Activated CD4-positive, alpha-beta T cell treated with anti-CD3 and anti-CD28 coated beads, Interleukin-2, Interleukin-4, amounts not matched to agents 100 ng/mL and 50 ng/mL, durations not matched to agents 16 hours and 8 hours (primary cell): ENCODE results near the gene BCAS1.
A peak's percentile ranks its signal among the peaks of the same experiment; 100 is the strongest.

Experiments used
- DNase-seq: peaks from one replicate; pipeline ENCODE4 v3.0.0-alpha.2; 2020; ENCODE audit warnings: low spot score

The BCAS1 gene

DNA sequence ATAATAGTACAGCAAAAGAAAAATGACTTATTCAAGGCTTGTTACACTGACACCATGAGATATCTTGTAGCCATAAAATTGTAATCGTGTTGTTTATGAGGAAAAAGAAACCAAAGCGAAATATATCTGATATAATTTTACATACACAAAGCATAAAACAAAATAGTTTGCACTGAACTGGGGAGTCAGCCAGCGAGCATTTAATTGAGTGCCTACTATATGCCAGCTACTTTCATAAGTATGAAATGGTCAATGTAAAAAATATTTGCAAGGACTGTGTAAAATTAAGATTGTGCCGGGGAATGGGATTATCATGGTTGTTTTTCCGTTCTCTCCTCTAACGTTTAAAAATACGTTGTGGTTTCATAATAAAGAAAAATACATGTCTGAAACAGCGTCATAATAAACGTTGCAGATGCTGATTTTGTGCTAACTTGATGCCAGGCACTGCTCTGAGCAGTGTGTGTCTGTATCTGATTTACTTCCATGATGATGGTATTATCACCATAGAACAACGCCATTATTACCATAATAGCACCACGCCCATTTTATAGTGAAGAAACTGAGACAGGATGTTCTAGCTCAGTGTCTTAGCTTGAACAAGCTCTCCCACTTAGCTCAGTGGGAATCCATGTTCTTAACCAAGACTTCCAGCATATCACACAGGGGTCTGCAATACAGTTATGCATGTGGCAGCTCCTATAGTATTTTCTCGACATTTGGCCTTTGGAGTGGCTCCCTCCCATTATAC is 144.6 kb downstream of the BCAS1 start:
- DNase-seq, result no peak

- no peak for DNase-seq
Measured at GRCh38 chr20:53923566-53924369, 146.6 kb downstream of the BCAS1 start.

DNA sequence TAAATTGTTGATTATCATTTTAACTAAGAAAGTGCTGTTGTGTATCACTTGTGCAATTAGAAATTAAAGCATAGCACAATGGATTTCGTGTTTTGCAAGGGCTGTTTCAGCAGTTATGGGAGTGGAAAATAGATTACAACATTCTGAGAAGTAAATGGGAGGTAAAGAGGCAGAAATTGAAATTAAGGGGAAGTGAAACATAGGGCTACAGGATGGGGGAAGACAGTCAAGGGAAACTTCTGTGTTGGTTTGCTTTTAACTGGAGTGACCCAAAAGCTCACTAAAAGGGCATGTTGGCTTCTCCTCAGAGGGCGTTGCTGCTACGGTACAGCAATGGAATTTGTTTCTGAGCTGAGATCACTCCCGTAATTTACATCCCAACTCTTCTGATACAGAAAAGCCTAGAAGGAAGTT is 147.5 kb downstream of the BCAS1 start:
- no peak for DNase-seq

DNA sequence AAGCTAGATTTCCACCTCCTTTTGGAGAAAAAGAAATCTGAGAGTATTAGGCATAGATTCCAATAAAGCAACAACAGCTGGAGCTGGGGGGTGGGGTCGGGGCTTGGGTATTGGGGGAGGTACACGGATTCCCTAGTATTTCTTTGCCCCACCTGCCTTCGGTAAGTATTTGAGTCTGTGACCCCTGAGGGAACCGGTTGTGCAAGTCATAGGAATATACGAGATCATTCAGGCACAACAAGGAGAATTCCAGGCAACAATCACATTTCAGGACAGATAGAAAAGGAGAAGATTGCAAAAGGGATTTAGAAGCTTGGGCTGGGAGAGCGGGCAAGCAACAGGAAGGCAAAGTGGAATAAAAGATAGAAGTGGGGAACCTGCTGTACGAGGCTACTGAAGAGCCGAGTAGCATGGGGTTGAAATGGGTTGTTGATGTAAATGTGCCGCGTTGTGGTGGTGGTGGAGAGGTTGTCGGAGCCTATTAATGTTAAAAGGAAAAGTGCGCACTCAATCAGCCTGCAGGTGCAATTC is 148.9 kb downstream of the BCAS1 start:
- no peak for DNase-seq

- DNase-seq, result no peak
Measured at GRCh38 chr20:53920647-53921245, 149.6 kb downstream of the BCAS1 start.

DNA sequence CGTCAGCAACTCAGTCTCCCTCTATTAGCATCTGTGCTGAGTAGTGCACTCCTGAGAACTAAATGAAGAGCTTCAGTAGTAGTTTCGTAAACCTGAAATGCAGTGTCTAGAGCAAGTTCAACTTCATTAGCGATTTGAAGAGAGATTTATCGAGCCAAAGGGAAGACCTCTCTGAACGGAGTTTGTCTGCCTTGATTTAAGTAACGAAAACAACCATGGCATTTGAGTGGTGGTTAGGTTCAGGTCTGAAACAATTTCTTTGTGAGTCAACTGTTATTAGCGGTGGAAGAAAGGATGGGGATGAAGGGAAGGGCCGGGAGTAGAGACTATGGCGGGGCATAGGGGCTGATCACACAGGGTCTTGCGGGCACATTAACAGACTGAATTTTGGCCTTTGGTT is 150.5 kb downstream of the BCAS1 start:
- no peak for DNase-seq

GRCh38 chr20:53918949-53919361 is 151.4 kb downstream of the BCAS1 start:
- DNase-seq, result no peak

DNA sequence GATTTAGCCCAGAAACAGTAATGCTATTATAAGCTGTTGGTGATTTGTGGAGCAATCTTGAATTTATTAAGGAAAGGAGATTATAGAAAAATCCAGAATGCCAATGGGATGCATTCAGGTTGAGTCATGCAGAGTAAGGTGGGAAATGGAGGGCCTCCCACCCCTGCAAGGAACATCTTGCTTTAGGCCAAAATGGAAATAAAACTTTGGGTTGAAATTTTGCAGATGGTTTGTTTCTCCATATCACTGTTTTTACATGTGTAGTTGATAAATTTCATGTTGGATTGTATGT is 152.4 kb downstream of the BCAS1 start:
- no peak for DNase-seq

DNA sequence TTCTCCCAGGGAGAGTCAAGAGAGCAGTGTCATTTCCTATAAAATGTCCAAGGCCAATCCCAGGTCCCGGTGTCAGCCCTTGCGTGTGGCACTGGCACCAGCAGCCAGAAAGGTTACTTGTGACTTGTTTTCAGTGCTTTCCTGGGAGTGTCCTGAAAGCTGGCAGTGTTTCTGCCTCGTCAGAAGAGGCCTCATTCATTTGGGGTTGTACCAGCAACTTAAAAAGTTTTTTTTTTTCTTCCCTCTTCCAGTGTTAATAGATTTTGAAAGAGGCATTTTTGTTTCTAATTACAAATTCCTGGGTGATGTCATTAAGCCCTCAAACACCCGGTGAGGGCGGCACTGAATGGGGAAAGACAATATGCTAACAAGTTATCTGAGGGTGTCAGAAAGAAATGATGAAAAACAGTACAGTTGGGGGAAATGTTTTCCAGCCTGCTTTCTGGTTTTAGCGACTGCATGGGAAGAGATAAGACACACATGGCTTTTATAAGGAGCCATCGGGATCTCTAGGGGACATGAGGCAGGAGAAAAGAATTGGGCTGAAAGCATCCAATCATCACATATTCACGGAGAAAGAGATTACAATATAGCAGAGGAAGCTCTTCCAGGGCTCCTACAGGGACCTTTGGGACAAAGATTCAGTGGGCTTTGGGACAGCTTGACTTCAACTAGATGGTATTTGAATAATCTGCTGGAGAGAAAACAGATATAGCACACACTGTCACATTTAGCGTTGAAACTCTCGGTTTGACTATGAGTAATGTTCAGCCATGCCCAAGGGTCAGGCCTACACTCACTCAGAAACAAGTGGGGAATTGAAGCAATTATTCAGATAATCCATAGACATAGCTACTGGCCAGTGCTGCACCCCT is 153.0 kb downstream of the BCAS1 start:
- DNase-seq, result peak; percentile 61

- no peak for DNase-seq
Measured at GRCh38 chr20:53916173-53916512, 154.3 kb downstream of the BCAS1 start.

GRCh38 chr20:53915446-53916172 is 154.8 kb downstream of the BCAS1 start:
- peak; percentile 97 for DNase-seq

GRCh38 chr20:53914781-53915445 is 155.5 kb downstream of the BCAS1 start:
- DNase-seq, result no peak

DNA sequence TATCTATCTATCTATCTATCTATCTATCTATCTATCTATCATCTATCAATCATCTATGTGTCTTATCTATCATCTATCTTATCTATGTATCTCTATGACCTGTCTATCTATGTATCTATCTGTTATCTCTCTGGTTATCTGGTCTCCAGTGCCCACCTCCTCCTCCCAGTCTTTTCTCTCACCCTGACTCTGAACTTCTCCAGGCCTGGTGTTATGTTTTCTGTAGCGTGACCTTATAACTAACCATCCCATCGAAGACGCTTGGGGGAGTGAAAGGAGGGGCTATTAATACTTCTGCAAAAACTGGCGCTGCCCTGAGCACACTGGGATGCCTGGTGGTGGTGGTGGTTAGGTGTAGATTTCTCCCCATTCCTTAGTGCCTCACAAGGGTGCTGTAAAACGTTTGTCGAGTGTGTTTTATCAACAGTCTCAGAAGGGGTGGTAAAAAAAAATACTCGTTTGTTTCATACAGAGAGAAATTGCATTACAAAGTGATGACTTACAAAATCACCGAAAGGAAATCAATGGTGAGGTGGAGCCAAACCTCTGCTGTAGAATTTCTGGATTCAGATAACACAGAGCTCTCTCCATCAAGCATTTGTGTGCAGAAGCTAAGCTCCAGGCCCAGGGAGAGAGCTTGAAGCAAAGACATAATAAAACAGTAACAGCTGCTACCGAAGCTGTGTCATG is 156.2 kb downstream of the BCAS1 start:
- no peak for DNase-seq

GRCh38 chr20:53911301-53911700 is 159.1 kb downstream of the BCAS1 start:
- DNase-seq, result no peak

DNA sequence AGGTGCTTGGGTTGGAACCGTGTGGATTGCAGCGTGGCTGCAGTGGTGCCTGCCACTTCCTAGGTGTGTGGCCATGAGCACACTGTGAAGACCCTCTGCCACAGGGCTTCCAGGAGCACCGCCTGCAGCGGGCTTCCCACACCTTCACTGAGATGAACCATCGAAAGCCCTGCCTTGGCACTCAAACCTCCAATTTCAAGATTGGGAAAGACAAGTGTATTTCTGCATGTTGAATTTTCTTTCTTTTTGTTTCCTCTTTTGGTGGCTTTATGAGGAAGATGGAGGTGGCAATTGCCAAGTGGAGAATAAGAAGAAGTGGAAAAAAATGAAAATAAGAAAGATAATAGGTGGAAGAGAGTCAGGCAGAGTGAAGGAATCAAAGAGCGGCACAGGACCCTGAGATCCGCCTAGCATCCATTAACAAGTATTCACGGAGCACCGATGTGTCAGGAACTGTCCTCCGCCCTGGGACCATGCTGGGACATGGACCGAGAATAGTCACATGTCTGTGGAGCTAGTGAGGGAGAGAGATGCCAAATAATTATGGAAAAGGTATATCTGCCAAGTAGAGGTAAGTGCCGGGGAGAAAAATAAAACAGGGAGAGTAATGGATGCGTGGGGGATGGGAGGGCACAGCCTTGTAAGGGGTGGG is 159.9 kb downstream of the BCAS1 start:
- DNase-seq, result no peak

- DNase-seq, result no peak
Measured at GRCh38 chr20:53907968-53908751, 162.2 kb downstream of the BCAS1 start.

- DNase-seq, result no peak
Measured at GRCh38 chr20:53905820-53906191, 164.6 kb downstream of the BCAS1 start.

- no peak for DNase-seq
Measured at GRCh38 chr20:53905019-53905819, 165.2 kb downstream of the BCAS1 start.
